GM19043 (cell line): ENCODE data around the gene INPP5A.
"Not testable (repeated sequence)": the region's sequence is repeated elsewhere in the genome, so short reads cannot be mapped to it uniquely, and the experiment has no call there.

Experiments
- ATAC-seq: cut with Tn5 transposase; IDR thresholded peaks from one replicate; pipeline ENCODE4 v1.9.1; 2021; ENCODE audit warnings: low read depth; ENCODE audit not compliant: unreplicated experiment

INPP5A gene

DNA sequence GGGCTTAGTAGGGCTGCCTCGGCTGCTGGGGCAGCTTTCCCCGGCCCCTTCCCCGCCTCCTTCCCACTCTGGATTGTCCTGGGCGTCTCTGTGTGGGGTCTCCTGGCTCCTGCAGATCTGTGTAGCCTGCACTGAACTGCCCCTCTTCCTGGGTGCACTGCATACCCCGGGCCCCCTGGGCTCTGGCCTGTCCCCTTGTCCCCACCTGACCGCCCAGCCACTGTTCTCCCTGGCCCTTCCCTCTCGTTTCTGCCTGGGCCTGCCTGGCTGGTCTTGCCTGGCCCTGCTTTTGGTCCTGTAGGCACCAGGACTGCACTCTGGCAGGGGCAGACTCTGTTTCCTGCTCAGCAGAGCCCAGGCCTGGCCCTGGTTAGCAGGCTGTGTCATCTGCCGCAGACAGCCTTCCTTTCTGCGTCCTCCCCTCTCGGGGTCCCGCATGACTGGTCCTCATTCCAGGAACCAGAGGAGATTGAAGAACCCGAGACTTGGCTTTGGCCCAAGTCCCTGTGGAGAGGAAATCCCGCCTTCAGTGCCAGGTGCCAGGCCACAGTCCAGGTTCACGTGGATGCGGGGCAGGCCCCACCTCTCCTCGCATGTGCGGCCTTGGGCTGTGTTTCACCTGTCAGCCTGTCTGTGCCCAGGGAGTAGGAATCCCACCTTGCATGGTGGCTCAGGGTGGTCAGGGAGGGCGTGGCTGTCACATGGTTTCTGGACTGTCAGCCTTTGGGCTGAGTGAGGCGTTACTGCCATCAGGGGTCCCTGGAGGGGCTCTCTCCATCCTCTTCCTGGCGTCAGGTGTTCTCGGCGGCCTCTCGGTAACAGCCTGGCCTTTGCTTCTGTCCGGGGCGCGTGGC, 9.2 kb downstream of the INPP5A start:
- no peak for ATAC-seq

DNA sequence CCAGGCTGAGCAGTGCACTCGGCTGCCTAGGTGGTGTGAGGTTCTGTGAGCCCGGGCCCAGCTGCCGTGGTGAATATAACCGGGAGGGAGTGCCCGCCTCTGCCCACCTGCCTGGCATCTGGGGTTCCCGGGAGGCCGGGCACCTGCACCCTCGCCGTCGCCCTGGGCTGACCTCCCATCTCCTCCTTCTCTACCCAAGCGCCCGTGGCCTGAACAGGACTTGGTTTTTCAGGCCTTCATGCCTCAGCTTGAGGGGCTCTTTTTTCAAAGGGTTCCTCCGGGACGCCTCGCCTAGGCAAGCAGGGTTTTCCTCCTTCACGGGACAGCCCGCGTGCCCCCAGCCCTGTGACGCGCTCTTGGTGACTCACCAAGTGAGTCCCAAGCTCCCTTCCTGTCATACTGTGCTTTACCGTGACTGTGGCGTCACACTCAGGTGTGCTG, 9.9 kb downstream of the INPP5A start:
- ATAC-seq: no peak

DNA sequence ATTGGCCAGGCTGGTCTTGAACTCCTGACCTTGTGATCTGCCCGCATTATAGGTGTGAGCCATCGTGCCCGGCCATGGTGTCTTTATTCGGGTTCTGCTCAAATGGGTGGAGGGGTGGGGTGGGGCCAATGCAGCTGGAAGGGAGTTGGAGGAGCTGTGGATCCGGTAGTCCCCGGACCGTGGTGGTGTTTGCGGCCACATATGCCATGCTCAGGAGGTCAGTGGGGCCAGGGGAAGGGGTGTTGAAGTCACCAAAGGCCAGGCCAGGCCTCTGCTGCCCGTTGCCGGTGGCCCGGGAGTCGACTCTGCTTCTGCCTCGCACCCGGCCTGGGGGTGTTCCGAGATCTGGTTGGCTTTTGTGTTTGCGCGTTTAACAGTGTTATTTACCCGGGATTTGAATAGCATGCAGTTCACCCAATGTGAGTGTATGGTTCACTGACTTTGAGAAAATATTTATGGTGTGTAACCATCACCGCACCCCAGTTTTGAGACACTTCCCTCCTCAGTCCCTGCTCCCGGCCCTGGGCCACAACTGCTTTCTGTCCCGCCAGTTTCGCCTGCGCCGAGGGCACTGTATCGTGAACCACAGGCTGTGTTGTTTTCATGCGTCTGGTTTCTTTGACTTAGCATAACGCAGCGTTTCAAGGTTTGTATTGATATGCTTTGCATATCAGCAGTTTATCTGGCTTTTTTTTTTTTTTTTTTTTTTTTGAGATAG, 10.7 kb downstream of the INPP5A start:
- no peak for ATAC-seq

DNA sequence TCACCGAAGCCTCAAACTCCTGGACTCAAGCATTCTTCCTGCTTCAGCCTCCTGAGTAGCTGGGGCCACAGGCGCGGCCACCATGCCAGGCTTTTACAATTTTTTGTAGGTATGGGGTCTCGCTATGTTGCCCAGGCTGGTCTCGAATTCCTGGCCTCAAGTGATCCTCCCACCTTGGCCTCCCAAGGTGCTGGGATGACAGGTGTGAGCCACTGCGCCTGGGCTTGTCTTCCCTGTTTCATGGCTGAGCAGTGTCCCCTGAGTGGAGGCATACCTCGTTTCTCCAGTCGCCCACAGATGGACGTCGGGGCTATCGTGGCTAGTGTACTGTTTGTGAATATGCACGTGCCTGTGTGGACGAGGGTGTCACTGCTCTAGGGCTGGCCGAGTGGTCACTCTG, 11.3 kb downstream of the INPP5A start:
- no peak for ATAC-seq

DNA sequence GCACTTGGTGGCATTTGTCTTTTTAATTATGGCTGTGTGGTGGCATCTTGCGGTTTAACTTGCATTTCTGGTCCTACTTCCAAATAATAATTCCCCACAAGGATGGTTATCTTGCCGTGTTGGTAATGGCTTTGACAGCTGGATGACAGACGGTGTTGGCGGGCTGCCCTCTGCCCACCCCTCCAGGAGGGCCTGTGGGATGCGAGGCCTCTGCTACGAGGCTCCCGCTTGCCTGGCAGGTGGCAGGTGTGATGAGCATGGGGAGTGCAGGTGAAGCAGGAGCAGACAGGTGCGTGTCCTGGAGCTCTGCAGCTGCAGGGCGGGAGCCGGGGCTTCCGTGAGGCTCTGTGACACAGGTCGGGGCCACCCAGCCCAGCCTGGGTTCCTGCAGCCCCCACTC, 11.8 kb downstream of the INPP5A start:
- ATAC-seq: no peak

DNA sequence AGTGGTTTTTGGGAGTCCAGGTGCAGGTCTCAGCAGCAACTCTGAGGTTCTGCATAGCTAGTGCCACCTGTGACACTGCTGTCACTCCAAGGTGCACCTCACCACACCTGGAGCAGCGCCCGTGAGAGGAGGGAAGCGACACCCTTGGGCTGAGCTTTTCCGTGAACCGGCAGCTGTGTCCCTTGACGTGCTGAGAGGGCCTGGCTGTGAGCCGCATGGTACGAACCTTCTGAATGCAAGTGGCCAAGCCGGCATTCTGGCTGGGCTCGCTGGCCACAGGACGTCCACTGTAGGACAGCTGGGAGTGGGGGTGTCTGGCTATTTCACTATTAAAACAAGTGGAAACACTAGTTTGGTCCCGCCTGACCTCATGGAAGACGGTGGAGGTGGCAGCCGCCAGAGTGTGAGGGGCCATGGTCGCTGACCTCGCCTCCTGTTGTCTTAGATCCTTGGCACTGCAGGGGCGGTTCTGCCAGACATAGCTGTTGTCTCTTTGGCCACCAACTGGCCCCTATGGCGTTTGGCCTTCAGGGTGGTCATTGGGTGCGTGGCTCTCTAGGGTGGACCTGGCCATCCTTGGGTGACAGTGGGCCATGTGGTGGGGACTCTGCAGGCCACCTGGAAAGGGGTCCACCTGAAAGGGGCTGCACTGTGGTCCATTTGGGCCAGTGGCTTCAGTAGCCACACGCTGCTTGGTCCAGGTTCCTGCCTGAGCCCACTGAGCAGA, 12.9 kb downstream of the INPP5A start:
- no peak for ATAC-seq

DNA sequence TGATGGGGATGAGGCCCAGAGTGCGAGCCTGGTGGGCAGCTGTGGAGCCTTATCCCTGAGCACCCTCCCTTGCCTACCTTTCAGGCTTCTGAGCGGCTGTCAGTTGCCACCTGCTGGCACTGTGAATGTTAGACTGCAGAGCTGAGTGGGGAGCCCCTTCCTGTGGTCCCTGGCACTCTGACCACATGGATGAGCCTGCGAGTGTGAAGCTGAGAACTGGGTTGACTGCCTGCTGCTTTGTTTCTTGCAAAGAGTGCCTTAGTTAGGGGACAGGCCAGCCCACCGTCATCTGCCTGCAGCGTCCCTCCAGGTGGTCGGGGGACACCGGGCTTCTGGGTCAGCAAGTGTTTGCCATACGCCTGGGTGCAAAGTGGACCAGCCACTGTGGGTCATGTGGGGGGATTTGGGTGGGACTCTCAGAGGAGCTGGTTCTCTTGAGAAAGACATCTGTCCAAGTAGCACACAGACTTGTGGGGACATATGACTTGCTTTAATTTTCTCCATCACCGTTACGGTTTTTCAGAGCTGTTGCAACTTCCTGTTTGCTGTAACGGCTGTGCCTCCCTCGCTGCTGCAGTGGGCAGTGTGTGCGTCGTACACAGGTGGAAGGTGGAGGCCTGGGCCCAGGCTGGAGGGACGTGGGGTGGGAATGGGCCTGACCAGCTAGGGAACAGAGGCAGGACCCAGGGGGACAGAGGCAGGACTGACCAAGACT, 13.7 kb downstream of the INPP5A start:
- peak; percentile 44 for ATAC-seq

DNA sequence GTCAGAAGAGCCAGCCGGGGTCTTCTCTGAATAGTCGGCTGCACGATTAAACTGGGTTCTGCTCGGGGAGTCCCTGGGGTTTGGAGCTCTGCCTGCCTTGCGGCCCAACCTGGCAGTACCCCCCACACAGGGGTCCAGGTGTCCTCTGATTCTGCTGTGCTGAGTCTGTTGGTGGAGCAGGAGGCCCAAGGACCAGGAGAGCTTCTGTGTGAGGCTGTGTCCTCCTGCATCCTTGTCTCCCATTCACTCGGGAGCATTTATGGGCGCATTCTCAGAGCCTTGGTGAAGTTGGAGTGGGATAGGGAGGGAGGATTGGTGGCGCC, 14.2 kb downstream of the INPP5A start:
- no peak for ATAC-seq

DNA sequence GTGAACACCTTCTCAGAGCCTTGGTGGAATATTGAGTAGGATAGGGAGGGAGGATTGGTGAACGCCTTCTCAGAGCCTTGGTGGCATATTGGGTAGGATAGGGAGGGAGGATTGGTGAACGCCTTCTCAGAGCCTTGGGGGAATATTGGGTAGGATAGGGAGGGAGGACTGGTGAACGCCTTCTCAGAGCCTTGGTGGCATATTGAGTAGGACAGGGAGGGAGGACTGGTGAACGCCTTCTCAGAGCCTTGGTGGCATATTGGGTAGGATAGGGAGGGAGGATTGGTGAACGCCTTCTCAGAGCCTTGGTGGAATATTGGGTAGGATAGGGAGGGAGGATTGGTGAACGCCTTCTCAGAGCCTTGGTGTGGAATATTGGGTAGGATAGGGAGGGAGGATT, 15.0 kb downstream of the INPP5A start:
- not testable (repeated sequence) for ATAC-seq

DNA sequence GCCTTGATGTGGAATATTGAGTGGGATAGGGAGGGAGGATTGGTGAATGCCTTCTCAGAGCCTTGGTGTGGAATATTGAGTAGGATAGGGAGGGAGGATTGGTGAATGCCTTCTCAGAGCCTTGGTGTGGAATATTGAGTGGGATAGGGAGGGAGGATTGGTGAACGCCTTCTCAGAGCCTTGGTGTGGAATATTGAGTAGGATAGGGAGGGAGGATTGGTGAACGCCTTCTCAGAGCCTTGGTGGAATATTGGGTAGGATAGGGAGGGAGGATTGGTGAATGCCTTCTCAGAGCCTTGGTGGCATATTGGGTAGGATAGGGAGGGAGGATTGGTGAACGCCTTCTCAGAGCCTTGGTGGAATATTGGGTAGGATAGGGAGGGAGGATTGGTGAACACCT, 16.0 kb downstream of the INPP5A start:
- not testable (repeated sequence) for ATAC-seq

DNA sequence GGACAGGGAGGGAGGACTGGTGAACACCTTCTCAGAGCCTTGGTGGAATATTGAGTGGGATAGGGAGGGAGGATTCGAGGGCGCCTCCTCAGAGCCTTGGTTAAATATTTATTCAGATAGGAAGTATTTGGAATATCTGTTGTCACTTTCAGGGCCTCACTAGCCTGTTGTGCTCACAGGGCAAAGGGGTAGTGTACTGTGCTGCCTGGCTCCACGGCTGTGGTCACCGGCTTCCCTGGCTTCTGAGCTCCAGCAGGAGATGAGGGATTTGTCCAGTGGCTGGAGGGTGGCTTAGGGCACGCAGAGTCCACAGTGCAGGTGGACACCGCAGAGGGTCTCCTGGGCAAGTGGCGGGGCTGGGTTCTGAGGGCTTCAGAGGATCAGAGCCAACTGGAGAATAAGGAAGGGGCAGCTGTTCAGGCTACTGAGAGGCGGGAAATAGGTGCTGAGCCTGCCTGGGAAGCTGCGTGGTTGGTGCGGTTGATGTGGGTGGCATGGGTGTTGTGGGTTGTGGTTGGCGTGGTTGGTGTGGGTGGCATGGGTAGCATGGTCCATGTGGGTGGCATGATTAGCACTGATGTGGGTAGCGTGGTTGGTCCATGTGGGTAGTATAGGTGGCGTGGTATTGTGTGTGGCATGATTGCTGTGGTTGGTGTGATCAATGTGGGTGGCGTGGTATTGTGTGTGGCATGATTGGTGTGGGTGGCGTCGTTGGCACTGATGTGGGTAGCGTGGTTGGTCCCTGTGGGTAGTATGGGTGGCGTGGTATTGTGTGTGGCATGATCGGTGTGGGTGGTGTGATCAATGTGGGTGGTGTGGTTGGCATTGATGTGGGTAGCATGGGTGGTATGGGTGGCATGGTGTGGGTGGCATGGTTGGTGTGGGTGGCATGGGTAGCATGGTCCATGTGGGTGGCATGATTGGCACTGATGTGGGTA, 16.7 kb downstream of the INPP5A start:
- no peak for ATAC-seq

DNA sequence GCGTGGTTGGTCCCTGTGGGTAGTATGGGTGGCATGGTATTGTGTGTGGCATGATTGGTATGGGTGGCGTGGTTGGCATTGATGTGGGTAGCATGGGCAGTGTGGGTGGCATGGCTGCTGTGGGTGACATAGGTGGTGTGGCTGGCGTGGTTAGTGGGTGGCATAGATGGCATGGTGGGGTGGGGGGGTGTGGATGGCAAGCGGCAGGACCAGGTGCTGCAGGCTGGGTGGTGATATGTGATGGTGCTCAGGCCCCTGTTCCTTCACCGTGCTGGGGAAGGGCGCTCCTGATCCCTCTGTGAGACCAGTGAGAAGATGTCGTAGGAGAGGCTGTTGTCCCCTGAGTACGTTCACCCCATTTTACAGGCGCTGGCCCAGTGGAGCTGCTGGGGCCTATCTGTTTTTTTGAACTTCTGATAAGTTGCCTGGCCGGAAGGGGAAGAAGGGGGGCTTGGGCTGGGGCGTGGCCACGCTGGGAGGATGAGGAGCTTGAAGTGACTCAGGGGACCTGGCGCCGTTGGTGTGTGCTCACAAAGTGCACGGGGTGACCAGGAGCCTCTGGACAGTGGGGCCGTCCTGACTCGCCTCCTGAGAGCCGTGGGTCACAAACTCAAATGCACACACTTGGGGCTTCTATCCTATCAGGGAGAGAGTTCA, 17.5 kb downstream of the INPP5A start:
- no peak for ATAC-seq

DNA sequence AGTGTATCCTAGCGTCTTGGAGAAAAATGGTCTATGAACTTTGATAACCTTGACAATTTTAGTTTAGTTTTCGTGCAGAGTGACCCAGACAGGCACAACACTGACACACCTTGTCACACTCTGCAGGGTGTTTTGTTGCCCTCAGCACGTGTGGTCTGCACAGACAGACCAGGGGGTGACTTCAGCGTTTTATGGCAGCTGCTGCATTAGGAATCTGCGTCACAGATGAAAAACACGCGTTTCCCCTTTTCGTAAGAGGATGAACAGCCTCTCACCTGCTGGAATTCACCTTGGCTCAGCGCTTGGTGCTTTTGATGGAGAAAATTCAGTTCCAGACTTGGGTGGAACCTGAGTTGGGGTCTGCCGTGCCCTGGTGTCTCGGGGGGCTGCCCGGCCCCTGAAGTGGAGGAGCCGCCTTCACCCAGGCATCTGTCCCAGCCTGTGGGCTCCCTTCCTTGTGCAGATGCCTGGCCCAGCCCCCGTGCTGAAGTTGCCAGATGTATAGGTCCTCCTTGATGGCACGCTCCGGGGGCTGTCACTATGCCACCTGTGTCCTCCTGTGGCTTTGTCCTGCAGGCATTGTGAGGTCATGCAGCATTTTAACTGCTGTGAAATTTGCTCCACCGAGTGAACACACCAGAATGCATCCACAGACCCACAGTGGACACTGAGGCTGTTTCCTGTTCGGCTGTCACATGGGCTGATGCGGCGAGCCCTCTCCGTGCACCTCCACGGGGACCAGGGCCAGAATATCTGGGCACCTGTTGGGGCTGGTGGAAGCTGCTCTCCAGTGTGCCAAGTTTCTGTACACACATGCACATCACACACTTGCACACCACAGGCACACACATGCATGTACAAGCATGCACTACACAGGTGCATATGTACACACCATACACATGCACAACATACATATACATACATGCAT, 18.3 kb downstream of the INPP5A start:
- no peak for ATAC-seq

DNA sequence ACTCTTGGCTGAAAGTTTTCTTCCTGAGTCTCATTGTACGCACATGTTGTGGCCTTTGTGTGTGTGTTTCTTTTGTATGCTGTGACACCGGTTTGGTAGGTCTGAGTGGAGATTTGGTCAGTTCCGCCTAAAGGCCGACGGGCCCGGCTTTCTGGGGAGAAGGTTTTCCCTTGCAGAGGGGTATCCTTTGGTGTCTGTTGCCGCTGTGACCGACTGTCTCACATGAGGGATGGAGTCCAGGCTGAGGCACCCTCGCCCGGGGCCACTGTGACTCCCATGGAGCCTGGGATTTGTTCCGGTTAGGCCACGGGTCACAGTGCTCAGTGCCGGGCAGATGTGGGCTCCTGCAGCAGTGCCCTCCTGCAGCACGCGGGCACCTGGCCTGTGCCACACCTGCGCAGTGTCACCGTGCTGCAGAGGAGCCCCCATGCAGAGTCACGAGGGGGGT, 19.4 kb downstream of the INPP5A start:
- no peak for ATAC-seq

DNA sequence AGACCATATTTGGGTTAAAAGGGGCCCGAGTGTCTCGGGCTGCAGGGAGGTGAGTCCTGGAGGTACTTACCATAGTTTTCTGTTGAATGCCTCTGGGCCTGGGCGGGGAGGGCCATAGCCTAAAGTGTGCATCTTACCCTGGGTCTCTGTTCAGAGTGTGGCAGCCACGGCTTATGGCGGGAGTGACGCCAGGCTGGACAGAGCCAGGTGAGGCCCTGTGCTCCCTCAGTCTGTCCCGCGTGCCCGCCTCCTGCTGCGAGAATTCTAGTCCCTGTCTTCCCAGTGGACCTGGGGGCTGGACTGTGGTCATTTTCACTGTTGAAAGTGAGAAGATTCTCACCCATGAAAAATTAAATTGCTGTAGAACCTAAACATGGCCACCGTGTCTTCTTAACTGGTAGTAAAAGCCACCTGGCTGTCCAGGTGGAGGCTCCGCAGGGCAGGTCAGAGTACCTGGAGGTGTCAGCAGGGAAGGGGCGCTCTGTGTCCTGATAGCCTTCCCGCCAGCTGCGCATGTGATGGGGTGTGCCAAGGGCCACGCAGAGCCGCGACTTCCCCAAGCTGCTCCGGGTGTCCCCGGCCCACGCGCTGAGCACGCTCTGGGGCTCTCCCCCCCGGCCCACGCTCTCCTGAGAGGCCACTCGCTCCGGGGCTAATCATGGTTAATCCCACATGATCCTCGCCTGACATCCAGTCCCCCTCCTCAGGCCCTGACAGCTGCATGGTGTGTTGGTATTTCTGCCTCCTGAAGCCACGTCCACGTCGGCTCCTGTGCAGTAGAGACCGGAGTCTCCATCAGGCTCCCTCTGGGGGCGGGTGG, 20.3 kb downstream of the INPP5A start:
- ATAC-seq: no peak

DNA sequence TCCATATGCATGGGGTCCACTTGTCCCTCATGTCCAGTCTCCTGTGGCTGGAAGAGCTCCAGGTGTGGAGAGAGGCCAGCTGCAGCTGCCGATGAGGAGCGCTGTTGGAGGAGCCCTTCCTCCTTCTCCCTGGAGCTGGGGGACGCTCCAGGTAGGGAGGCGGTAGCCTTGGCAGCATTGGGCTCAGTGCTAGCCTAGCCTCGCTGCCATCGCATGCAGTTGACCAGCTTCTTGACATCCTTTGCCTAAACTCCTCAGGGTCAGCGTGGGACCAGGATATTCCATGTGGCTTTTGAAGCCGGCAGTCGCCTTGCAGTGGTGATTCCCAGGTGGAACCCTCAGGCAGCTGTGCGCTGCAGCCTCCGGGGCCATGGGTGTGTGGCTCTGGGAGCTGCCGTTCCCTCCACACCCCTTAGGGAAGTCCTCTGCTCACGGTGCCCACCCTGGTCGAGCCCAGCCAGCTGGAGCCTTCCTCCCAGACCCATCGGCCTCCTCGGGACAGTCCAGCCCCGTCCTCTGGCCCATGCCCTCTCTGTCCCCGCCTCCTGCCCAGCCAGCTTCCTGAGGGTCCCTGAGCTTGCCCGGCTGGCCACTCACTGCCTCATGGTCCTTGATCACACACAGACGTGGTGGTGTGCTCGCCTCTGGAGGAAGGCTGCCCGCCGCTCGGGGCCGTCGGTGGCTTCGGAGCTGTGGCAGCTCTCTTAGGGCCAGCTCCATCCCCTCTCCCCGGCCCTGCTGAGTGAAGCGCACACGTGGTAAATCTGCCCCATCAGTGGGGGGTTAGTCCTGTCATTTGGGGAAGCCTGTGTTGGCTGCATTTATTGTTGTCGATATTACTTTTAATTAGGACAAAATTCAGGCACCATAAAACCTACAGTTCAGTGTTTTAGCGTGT, 21.2 kb downstream of the INPP5A start:
- ATAC-seq: no peak
